HEK293 (cell line): ENCODE results near the gene UBE2F.

Experiments used
- CTCF ChIA-PET: fragments of 350-600 bp; formaldehyde crosslinking; extraction: SDS; loops from one replicate; lab custom pipeline; 2021; ENCODE audit warnings: antibody characterized with exemption; lab: Yijun Ruan, JAX
- POLR2A ChIA-PET: fragments of 300-600 bp; formaldehyde crosslinking; extraction: SDS; loops from one replicate; lab custom pipeline; 2020; ENCODE audit warnings: antibody characterized with exemption, inconsistent platforms; lab: Yijun Ruan, JAX
- H3K27ac ChIP-seq: fragments of 200-500 bp; sonication (Bioruptor generic); 2 replicates; pipeline ENCODE4 v1.5.1; 2014; ENCODE audit warnings: low read depth, low read length, control low read depth, inconsistent platforms; ENCODE audit errors: extremely low read depth
- H3K36me3 ChIP-seq, 2 experiments: fragments of 200-500 bp in 1 of 2; sonication (Bioruptor generic) in 1 of 2; 1 replicate in 1 of 2; 2 replicates in 1 of 2; pipeline ENCODE4 v1.5.1; 2014 to 2017; ENCODE audit warnings: inconsistent platforms in 2 of 2, low read length in 2 of 2; ENCODE audit not compliant: control insufficient read depth in 2 of 2, insufficient read depth in 1 of 2
- H3K4me1 ChIP-seq: fragments of 200-500 bp; sonication (Bioruptor generic); 2 replicates; pipeline ENCODE4 v1.5.1; 2014; ENCODE audit warnings: mild to moderate bottlenecking, low read length, inconsistent platforms; ENCODE audit not compliant: control insufficient read depth, insufficient read depth
- H3K4me3 ChIP-seq: 2 replicates; pipeline ENCODE4 v1.5.1; 2011; ENCODE audit warnings: low read depth, mild to moderate bottlenecking, control low read depth, low read length, moderate library complexity
- H3K9me3 ChIP-seq: fragments of 200-500 bp; sonication (Bioruptor generic); 2 replicates; pipeline ENCODE4 v1.5.1; 2014; ENCODE audit warnings: low read depth, low read length, inconsistent platforms; ENCODE audit not compliant: control insufficient read depth, insufficient read depth
- BCL6B ChIP-seq: fragments of 450-650 bp; formaldehyde crosslinking; IDR thresholded peaks from 2 replicates; pipeline ENCODE4 v1.5.1; 2017; ENCODE audit warnings: missing biosample characterization, missing genetic modification characterization
- EGR2 ChIP-seq: fragments of 450-650 bp; formaldehyde crosslinking; IDR thresholded peaks from 2 replicates; pipeline ENCODE4 v1.5.1; 2016; ENCODE audit warnings: low read depth, missing biosample characterization, missing genetic modification characterization
- FEZF1 ChIP-seq: fragments of 450-650 bp; formaldehyde crosslinking; IDR thresholded peaks from 2 replicates; pipeline ENCODE4 v1.5.1; 2016; ENCODE audit warnings: missing biosample characterization, missing genetic modification characterization
- HOXC10 ChIP-seq: sonication (generic); formaldehyde crosslinking; IDR thresholded peaks from 2 replicates; pipeline ENCODE4 v1.8.1; 2023; ENCODE audit warnings: mild to moderate bottlenecking, missing genetic modification reagents
- IKZF3 ChIP-seq: fragments of 450-650 bp; IDR thresholded peaks from 2 replicates; pipeline ENCODE4 v1.5.0; 2018; ENCODE audit warnings: missing biosample characterization, mild to moderate bottlenecking, missing genetic modification characterization, moderate library complexity
- KLF10 ChIP-seq: fragments of 450-650 bp; IDR thresholded peaks from 2 replicates; pipeline ENCODE4 v1.5.1; 2018; ENCODE audit warnings: missing biosample characterization, mild to moderate bottlenecking, missing genetic modification characterization
- OSR2 ChIP-seq: fragments of 450-650 bp; formaldehyde crosslinking; IDR thresholded peaks from 2 replicates; pipeline ENCODE4 v1.5.1; 2016; ENCODE audit warnings: missing biosample characterization, missing genetic modification characterization
- TRIM28 ChIP-seq: IDR thresholded peaks from 2 replicates; pipeline ENCODE4 v1.6.1; 2011; ENCODE audit warnings: low read length, control low read depth, borderline replicate concordance
- ZFP3 ChIP-seq: fragments of 450-650 bp; formaldehyde crosslinking; IDR thresholded peaks from 2 replicates; pipeline ENCODE4 v1.5.1; 2016; ENCODE audit warnings: low read depth, missing biosample characterization, missing genetic modification characterization
- ZNF10 ChIP-seq: fragments of 450-650 bp; formaldehyde crosslinking; IDR thresholded peaks from 2 replicates; pipeline ENCODE4 v1.5.1; 2017; ENCODE audit warnings: missing biosample characterization, missing genetic modification characterization
- ZNF174 ChIP-seq: fragments of 450-650 bp; formaldehyde crosslinking; IDR thresholded peaks from 2 replicates; pipeline ENCODE4 v1.5.0; 2017; ENCODE audit warnings: missing biosample characterization, mild to moderate bottlenecking, missing genetic modification characterization
- ZNF248 ChIP-seq: fragments of 450-650 bp; formaldehyde crosslinking; IDR thresholded peaks from 2 replicates; pipeline ENCODE4 v1.5.1; 2017; ENCODE audit warnings: missing biosample characterization, missing genetic modification characterization
- ZNF302 ChIP-seq: fragments of 450-650 bp; formaldehyde crosslinking; IDR thresholded peaks from 2 replicates; pipeline ENCODE4 v1.5.1; 2016; ENCODE audit warnings: missing biosample characterization, missing genetic modification characterization, low read depth
- ZNF324 ChIP-seq: fragments of 450-650 bp; formaldehyde crosslinking; IDR thresholded peaks from 2 replicates; pipeline ENCODE4 v1.5.1; 2016; ENCODE audit warnings: missing biosample characterization, missing genetic modification characterization
- ZNF341 ChIP-seq: fragments of 450-650 bp; formaldehyde crosslinking; IDR thresholded peaks from 2 replicates; pipeline ENCODE4; 2016; ENCODE audit warnings: low read depth, missing biosample characterization, missing genetic modification characterization
- ZNF473 ChIP-seq: fragments of 450-650 bp; formaldehyde crosslinking; IDR thresholded peaks from 2 replicates; pipeline ENCODE4 v1.5.1; 2017; ENCODE audit warnings: missing biosample characterization, missing genetic modification characterization
- ZNF518A ChIP-seq: fragments of 450-650 bp; formaldehyde crosslinking; conservative IDR thresholded peaks from 2 replicates; pipeline ENCODE4 v1.5.1; 2016; ENCODE audit warnings: low read depth, missing biosample characterization, missing genetic modification characterization
- ZNF544 ChIP-seq: fragments of 450-650 bp; formaldehyde crosslinking; IDR thresholded peaks from 2 replicates; pipeline ENCODE4 v1.5.0; 2017; ENCODE audit warnings: missing biosample characterization, missing genetic modification characterization
- ZNF624 ChIP-seq: fragments of 450-650 bp; formaldehyde crosslinking; IDR thresholded peaks from 2 replicates; pipeline ENCODE4 v1.5.1; 2017; ENCODE audit warnings: missing biosample characterization, missing genetic modification characterization
- ZNF654 ChIP-seq: fragments of 450-650 bp; formaldehyde crosslinking; IDR thresholded peaks from 2 replicates; pipeline ENCODE4 v1.5.1; 2016; ENCODE audit warnings: low read depth, missing biosample characterization, missing genetic modification characterization
- ZXDB ChIP-seq: fragments of 450-650 bp; formaldehyde crosslinking; IDR thresholded peaks from 2 replicates; pipeline ENCODE4 v1.5.1; 2016; ENCODE audit warnings: missing biosample characterization, missing genetic modification characterization
- TF ChIP-seq, protein P1 (sequence below): fragments of 450-650 bp; formaldehyde crosslinking; IDR thresholded peaks from 2 replicates; pipeline ENCODE4 v1.5.1; 2016; ENCODE audit warnings: missing biosample characterization, missing genetic modification characterization
- TF ChIP-seq, protein P2 (sequence below): fragments of 450-650 bp; formaldehyde crosslinking; IDR thresholded peaks from 2 replicates; pipeline ENCODE4 v1.5.1; 2017; ENCODE audit warnings: missing biosample characterization, missing genetic modification characterization
- TF ChIP-seq, protein P3 (sequence below): fragments of 450-650 bp; formaldehyde crosslinking; IDR thresholded peaks from 2 replicates; pipeline ENCODE4 v1.5.1; 2016; ENCODE audit warnings: missing biosample characterization, missing genetic modification characterization

Gene UBE2F

DNA sequence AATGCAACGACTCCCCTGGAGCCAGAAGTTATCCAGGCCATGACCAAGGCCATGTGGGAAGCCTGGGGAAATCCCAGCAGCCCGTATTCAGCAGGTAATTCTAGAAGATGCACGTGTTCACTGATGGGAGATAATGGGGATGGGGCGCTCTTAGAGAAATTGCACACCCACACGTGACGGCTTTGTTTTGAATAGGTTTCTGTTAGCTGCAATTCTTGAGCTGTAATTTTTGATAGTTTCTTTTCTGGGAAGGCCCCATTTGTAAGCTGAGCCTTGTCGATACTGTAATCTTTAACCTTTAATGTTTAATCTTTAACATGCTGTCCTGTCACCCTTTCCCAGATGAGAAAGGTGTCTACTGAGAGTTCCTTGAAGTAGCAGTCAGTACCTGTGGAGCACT, 97.6 kb downstream of the UBE2F start (continued):
- TF ChIP-seq, protein P1, sequence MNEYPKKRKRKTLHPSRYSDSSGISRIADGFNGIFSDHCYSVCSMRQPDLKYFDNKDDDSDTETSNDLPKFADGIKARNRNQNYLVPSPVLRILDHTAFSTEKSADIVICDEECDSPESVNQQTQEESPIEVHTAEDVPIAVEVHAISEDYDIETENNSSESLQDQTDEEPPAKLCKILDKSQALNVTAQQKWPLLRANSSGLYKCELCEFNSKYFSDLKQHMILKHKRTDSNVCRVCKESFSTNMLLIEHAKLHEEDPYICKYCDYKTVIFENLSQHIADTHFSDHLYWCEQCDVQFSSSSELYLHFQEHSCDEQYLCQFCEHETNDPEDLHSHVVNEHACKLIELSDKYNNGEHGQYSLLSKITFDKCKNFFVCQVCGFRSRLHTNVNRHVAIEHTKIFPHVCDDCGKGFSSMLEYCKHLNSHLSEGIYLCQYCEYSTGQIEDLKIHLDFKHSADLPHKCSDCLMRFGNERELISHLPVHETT (tag by site-specific recombination) = no peak
- TF ChIP-seq ZNF518A (tag by site-specific recombination) (no peak), BCL6B (no peak), HOXC10 (CRISPR knock-in tag) (no peak), TRIM28 (no peak), OSR2 (tag by site-specific recombination) (no peak), ZNF174 (no peak)
- TF ChIP-seq, protein P2, sequence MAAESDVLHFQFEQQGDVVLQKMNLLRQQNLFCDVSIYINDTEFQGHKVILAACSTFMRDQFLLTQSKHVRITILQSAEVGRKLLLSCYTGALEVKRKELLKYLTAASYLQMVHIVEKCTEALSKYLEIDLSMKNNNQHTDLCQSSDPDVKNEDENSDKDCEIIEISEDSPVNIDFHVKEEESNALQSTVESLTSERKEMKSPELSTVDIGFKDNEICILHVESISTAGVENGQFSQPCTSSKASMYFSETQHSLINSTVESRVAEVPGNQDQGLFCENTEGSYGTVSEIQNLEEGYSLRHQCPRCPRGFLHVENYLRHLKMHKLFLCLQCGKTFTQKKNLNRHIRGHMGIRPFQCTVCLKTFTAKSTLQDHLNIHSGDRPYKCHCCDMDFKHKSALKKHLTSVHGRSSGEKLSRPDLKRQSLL = no peak

DNA sequence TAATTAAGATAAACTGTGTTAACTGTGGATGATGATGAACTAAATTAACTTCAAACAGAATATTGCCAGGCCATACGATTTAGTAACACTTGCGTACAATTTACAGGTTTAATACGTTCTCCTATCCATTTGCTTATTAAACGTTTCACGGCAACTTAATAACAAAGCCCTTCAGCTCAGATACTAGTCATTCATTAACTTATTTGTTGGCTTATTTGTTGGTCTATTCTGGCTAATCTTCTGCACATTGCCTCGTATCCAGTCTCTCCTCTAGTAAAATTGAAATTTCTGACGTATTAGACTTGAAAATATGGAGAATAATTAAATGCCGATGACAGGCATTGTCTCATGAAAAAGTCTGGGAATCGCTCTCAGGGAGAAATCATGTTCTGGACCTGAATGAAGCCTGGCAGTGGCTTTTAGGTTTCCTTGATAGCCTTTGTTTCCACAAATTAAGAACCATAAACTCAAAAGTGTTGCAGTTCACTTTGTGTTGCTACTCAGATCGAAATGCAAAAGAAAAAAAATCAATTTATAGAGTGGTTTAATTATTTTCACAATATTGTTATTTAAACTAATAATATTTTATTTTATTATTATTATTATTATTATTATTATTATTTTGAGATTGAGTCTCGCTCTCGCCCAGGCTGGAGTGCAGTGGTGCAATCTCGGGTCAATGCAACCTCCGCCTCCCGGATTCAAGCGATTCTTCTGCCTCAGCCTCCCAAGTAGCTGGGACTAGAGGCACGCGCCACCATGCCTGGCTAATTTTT, 98.4 kb downstream of the UBE2F start:
- Histone ChIP-seq H3K4me3 (no peak overlapping the region), H3K9me3 (no peaks in the 10 kb centered on the region), H3K36me3 (peaks cover 24 to 65% of the 10 kb centered on the region in 2 experiments), H3K27ac (no peak overlapping the region), H3K4me1 (no peaks in the 10 kb centered on the region)
- POLR2A ChIA-PET = interaction anchor here (0.6 to 0.7 kb wide), 2 partner anchors 24 to 197 kb away, joined by 3 to 6 read pairs; no protein-coding TSS in a partner anchor
- TF ChIP-seq, protein P3, sequence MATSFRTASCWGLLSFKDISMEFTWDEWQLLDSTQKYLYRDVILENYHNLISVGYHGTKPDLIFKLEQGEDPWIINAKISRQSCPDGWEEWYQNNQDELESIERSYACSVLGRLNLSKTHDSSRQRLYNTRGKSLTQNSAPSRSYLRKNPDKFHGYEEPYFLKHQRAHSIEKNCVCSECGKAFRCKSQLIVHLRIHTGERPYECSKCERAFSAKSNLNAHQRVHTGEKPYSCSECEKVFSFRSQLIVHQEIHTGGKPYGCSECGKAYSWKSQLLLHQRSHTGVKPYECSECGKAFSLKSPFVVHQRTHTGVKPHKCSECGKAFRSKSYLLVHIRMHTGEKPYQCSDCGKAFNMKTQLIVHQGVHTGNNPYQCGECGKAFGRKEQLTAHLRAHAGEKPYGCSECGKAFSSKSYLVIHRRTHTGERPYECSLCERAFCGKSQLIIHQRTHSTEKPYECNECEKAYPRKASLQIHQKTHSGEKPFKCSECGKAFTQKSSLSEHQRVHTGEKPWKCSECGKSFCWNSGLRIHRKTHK = no peak
- TF ChIP-seq KLF10 (tag by site-specific recombination) (no peak), ZNF302 (tag by site-specific recombination) (no peak)
- CTCF ChIA-PET = interaction anchor here (0.6 kb wide), 3 partner anchors 39 to 493 kb away, joined by 3 read pairs; no protein-coding TSS in a partner anchor

- Histone ChIP-seq H3K9me3 (no peaks in the 10 kb centered on the region), H3K4me1 (no peaks in the 10 kb centered on the region), H3K36me3 (peaks cover 32 to 73% of the 10 kb centered on the region in 2 experiments), H3K4me3 (no peak overlapping the region), H3K27ac (no peak overlapping the region)
- POLR2A ChIA-PET = no interaction called here
- CTCF ChIA-PET = interaction anchor here (0.6 kb wide), 1 partner anchor 90 kb away, joined by 3 read pairs; no protein-coding TSS in a partner anchor
- no peak for TF ChIP-seq ZNF341 (tag by site-specific recombination)
- no peak for TF ChIP-seq ZNF248
- TF ChIP-seq FEZF1 (tag by site-specific recombination) = no peak
- no peak for TF ChIP-seq IKZF3 (tag by site-specific recombination)
- no peak for TF ChIP-seq ZNF10 (tag by site-specific recombination)
- no peak for TF ChIP-seq ZNF473 (tag by site-specific recombination)
- no peak for TF ChIP-seq ZNF624 (tag by site-specific recombination)
- no peak for TF ChIP-seq ZNF654
- no peak for TF ChIP-seq ZNF544 (tag by site-specific recombination)
- TF ChIP-seq ZFP3 (tag by site-specific recombination) = no peak
- TF ChIP-seq ZXDB (tag by site-specific recombination) = no peak
- TF ChIP-seq EGR2 (tag by site-specific recombination) = no peak
- no peak for TF ChIP-seq KLF10 (tag by site-specific recombination)
- TF ChIP-seq ZNF324 (tag by site-specific recombination) = no peak
Observed at GRCh38 chr2:238066218-238066617, 99.4 kb downstream of the UBE2F start.
